Liver (tissue), 9 donors: ENCODE results near the gene PRDM2. TPM values are rescaled to one million over a fixed set of nuclear protein-coding genes. Genes with fewer than 3 reads are reported as not detected.

Experiments used
- DNase-seq: peaks from one replicate; pipeline ENCODE4 v3.0.0-alpha.2; 2017; ENCODE audit warnings: low spot score
- H3K27ac ChIP-seq, 2 donors: one replicate each; pipeline ENCODE4 v1.7.0; 2013; ENCODE audit warnings: inconsistent platforms in 2 of 2, low read length in 2 of 2, control low read depth in 1 of 2, low read depth in 1 of 2, mild to moderate bottlenecking in 1 of 2
- H3K27me3 ChIP-seq, 4 donors: one replicate each; pipeline versions ENCODE4 v1.6.1 to v1.7.0; 2013; ENCODE audit warnings: low read length in 3 of 4, inconsistent platforms in 1 of 4, mild to moderate bottlenecking in 1 of 4, moderate library complexity in 1 of 4; ENCODE audit not compliant: control insufficient read depth in 4 of 4, insufficient read depth in 4 of 4
- H3K36me3 ChIP-seq, 4 donors: one replicate each; pipeline versions ENCODE4 v1.6.1 to v1.7.0; 2013; ENCODE audit warnings: low read length in 3 of 4, mild to moderate bottlenecking in 3 of 4, low read depth in 1 of 4, moderate library complexity in 1 of 4; ENCODE audit not compliant: control insufficient read depth in 4 of 4, insufficient read depth in 3 of 4
- H3K4me1 ChIP-seq, 4 donors: one replicate each; pipeline versions ENCODE4 v1.6.1 to v1.7.0; 2013; ENCODE audit warnings: low read length in 3 of 4, mild to moderate bottlenecking in 3 of 4, moderate library complexity in 1 of 4; ENCODE audit not compliant: control insufficient read depth in 4 of 4, insufficient read depth in 4 of 4
- H3K4me3 ChIP-seq, 3 donors: one replicate each; pipeline versions ENCODE4 v1.6.1 to v1.7.0; 2013; ENCODE audit warnings: low read length in 3 of 3, control low read depth in 1 of 3, low read depth in 1 of 3, mild to moderate bottlenecking in 1 of 3
- H3K9ac ChIP-seq, 2 donors: one replicate each; pipeline ENCODE4 v1.7.0; 2013; ENCODE audit warnings: low read length in 2 of 2, mild to moderate bottlenecking in 2 of 2, moderate library complexity in 2 of 2, control low read depth in 1 of 2, low read depth in 1 of 2
- H3K9me3 ChIP-seq, 4 donors: one replicate each; pipeline versions ENCODE4 v1.6.1 to v1.7.0; 2013; ENCODE audit warnings: low read length in 3 of 4; ENCODE audit not compliant: control insufficient read depth in 4 of 4
- EGR1 ChIP-seq, 2 donors: IDR thresholded peaks; 2 replicates each; pipeline ENCODE4 v1.6.1; 2016 to 2018; ENCODE audit warnings: antibody characterized with exemption in 2 of 2, low read depth in 2 of 2
- FOXA1 ChIP-seq: IDR thresholded peaks from 2 replicates; pipeline ENCODE4 v1.6.1; 2016; ENCODE audit warnings: antibody characterized with exemption
- FOXA2 ChIP-seq: IDR thresholded peaks from 2 replicates; pipeline ENCODE4 v1.6.1; 2016; ENCODE audit warnings: antibody characterized with exemption
- GABPA ChIP-seq, 2 donors: IDR thresholded peaks in 1 of 2; conservative IDR thresholded peaks in 1 of 2; 2 replicates each; pipeline ENCODE4 v1.6.1; 2016; ENCODE audit warnings: antibody characterized with exemption in 2 of 2, mild to moderate bottlenecking in 1 of 2, moderate library complexity in 1 of 2
- HNF4A ChIP-seq, 2 donors: conservative IDR thresholded peaks; 2 replicates each; pipeline ENCODE4 v1.6.1; 2016; ENCODE audit warnings: antibody characterized with exemption in 2 of 2, mild to moderate bottlenecking in 2 of 2
- HNF4G ChIP-seq: IDR thresholded peaks from 2 replicates; pipeline ENCODE4 v1.6.1; 2016; ENCODE audit warnings: antibody characterized with exemption
- RAD21 ChIP-seq, 2 donors: IDR thresholded peaks; 2 replicates each; pipeline ENCODE4 v1.6.1; 2016; ENCODE audit warnings: antibody characterized with exemption in 2 of 2, mild to moderate bottlenecking in 2 of 2
- TAF1 ChIP-seq: conservative IDR thresholded peaks from 2 replicates; pipeline ENCODE4 v1.6.1; 2016; ENCODE audit warnings: antibody characterized with exemption, mild to moderate bottlenecking
- YY1 ChIP-seq: IDR thresholded peaks from 2 replicates; pipeline ENCODE4 v1.6.1; 2016; ENCODE audit warnings: antibody characterized with exemption, mild to moderate bottlenecking
- WGBS: extraction: QIAGEN DNeasy Blood & Tissue Kit; methylation state at CpG from one replicate; pipeline ENCODE4 v1.1.7; 2013; 5-methylcytosine and 5-hydroxymethylcytosine counted together
- polyA plus RNA-seq, 2 donors: library from polyadenylated mRNA; stranded (reverse) in 1 of 2; unstranded in 1 of 2; fragments of 200-250 nt in 1 of 2; fragments of >200 nt in 1 of 2; fragmentation: Nextera tagmentation in 1 of 2; extraction: Ambion mirVana in 1 of 2; gene quantifications; one replicate each; pipeline versions ENCODE4 v1.2.1 to v1.2.3, GENCODE V29; 2013 to 2015
- total RNA-seq, 2 donors: library from RNA; depleted of rRNA; stranded (reverse); fragments of >200 nt; gene quantifications; one replicate each; pipeline ENCODE4 v1.2.3, GENCODE V29; 2014
- TF ChIP-seq, protein P1 (sequence below): IDR thresholded peaks from 2 replicates; pipeline ENCODE4 v1.6.1; 2016; ENCODE audit warnings: antibody characterized with exemption
- TF ChIP-seq, protein P2 (sequence below): IDR thresholded peaks from 2 replicates; pipeline ENCODE4 v1.6.1; 2016; ENCODE audit warnings: antibody characterized with exemption, mild to moderate bottlenecking
- TF ChIP-seq, protein P3 (sequence below): fragments of 150-350 bp; IDR thresholded peaks from 2 replicates; pipeline ENCODE4 v1.5.1; 2017; ENCODE audit warnings: improper control_type of control experiment, low read depth, low read length; ENCODE audit not compliant: missing input control
- TF ChIP-seq, protein P4 (sequence below): IDR thresholded peaks from 2 replicates; pipeline ENCODE4 v1.6.1; 2016; ENCODE audit warnings: antibody characterized with exemption
- TF ChIP-seq, protein P5 (sequence below): IDR thresholded peaks from 2 replicates; pipeline ENCODE4 v1.6.1; 2016; ENCODE audit warnings: antibody characterized with exemption
- donor health status: healthy.
- donor health status: healthy.
- donor health status: healthy.
- donor health status: healthy.
- donor health status: healthy.

Gene PRDM2
- total and polyA plus RNA-seq, 4 donors, result 4.5 to 13.9 (median 7.9) TPM

DNA sequence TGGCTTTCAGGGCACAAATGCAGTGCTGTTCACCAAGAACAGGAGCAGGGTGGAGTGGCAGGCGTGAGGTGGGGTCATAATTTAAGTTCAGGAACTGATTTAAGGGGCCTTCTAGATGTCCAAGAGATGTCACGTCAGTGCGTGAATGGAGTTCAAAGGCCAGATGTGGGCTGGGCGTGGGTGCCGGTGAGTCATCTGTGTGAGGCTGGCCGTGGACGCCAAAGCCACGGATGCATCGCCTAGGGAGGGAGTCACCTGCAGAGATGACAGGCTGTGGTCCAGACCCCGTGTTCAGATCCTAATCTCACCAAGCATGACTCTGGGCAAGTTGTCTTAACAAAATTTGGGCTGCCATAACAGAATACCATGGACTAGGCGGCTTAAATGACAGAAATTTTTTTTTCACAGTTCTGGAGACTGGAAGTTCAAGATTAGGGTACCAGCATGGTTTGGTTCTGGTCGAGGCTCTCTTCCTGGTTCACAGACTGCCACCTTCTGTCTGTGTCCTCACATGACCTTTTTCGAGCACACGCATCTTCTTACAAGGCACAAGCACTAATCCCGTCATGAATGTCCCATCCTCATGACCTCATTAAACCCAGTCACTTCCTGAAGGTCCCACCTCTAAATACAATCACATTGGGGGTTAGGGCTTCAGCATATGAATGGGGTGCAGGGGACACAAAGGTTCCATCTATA is 109.6 kb downstream of the PRDM2 start:
- no peaks in the 10 kb centered on the region for H3K9me3 ChIP-seq
- H3K27ac ChIP-seq, result no peak overlapping the region
- no peak overlapping the region for H3K9ac ChIP-seq
- WGBS, result 87% methylated on average over 15 of the region's 15 CpGs
- no peak for DNase-seq
- H3K4me1 ChIP-seq, result peaks cover 0 to 7% (median 5%) of the 10 kb centered on the region in 4 donors
- H3K4me3 ChIP-seq, result no peak overlapping the region
- TF ChIP-seq, protein P1, sequence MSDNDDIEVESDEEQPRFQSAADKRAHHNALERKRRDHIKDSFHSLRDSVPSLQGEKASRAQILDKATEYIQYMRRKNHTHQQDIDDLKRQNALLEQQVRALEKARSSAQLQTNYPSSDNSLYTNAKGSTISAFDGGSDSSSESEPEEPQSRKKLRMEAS, result no peak
- TF ChIP-seq, protein P2, sequence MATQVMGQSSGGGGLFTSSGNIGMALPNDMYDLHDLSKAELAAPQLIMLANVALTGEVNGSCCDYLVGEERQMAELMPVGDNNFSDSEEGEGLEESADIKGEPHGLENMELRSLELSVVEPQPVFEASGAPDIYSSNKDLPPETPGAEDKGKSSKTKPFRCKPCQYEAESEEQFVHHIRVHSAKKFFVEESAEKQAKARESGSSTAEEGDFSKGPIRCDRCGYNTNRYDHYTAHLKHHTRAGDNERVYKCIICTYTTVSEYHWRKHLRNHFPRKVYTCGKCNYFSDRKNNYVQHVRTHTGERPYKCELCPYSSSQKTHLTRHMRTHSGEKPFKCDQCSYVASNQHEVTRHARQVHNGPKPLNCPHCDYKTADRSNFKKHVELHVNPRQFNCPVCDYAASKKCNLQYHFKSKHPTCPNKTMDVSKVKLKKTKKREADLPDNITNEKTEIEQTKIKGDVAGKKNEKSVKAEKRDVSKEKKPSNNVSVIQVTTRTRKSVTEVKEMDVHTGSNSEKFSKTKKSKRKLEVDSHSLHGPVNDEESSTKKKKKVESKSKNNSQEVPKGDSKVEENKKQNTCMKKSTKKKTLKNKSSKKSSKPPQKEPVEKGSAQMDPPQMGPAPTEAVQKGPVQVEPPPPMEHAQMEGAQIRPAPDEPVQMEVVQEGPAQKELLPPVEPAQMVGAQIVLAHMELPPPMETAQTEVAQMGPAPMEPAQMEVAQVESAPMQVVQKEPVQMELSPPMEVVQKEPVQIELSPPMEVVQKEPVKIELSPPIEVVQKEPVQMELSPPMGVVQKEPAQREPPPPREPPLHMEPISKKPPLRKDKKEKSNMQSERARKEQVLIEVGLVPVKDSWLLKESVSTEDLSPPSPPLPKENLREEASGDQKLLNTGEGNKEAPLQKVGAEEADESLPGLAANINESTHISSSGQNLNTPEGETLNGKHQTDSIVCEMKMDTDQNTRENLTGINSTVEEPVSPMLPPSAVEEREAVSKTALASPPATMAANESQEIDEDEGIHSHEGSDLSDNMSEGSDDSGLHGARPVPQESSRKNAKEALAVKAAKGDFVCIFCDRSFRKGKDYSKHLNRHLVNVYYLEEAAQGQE, result no peak
- no peak for TF ChIP-seq TAF1
- TF ChIP-seq RAD21 (IDR thresholded peaks at IDR 0.05), result no peak
- TF ChIP-seq, protein P3, sequence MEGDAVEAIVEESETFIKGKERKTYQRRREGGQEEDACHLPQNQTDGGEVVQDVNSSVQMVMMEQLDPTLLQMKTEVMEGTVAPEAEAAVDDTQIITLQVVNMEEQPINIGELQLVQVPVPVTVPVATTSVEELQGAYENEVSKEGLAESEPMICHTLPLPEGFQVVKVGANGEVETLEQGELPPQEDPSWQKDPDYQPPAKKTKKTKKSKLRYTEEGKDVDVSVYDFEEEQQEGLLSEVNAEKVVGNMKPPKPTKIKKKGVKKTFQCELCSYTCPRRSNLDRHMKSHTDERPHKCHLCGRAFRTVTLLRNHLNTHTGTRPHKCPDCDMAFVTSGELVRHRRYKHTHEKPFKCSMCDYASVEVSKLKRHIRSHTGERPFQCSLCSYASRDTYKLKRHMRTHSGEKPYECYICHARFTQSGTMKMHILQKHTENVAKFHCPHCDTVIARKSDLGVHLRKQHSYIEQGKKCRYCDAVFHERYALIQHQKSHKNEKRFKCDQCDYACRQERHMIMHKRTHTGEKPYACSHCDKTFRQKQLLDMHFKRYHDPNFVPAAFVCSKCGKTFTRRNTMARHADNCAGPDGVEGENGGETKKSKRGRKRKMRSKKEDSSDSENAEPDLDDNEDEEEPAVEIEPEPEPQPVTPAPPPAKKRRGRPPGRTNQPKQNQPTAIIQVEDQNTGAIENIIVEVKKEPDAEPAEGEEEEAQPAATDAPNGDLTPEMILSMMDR, result no peak
- TF ChIP-seq, protein P4, sequence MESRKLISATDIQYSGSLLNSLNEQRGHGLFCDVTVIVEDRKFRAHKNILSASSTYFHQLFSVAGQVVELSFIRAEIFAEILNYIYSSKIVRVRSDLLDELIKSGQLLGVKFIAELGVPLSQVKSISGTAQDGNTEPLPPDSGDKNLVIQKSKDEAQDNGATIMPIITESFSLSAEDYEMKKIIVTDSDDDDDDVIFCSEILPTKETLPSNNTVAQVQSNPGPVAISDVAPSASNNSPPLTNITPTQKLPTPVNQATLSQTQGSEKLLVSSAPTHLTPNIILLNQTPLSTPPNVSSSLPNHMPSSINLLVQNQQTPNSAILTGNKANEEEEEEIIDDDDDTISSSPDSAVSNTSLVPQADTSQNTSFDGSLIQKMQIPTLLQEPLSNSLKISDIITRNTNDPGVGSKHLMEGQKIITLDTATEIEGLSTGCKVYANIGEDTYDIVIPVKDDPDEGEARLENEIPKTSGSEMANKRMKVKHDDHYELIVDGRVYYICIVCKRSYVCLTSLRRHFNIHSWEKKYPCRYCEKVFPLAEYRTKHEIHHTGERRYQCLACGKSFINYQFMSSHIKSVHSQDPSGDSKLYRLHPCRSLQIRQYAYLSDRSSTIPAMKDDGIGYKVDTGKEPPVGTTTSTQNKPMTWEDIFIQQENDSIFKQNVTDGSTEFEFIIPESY, result no peak
- TF ChIP-seq GABPA (IDR thresholded peaks at IDR 0.05 in 1 of 2, conservative IDR thresholded peaks at IDR 0.05 in 1 of 2), result no peak
- TF ChIP-seq, protein P5, sequence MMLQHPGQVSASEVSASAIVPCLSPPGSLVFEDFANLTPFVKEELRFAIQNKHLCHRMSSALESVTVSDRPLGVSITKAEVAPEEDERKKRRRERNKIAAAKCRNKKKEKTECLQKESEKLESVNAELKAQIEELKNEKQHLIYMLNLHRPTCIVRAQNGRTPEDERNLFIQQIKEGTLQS, result no peak
- TF ChIP-seq EGR1 (IDR thresholded peaks at IDR 0.05; ENCODE audit: low read depth in 2 of 2), result no peak
- TF ChIP-seq YY1, result no peak
- TF ChIP-seq HNF4A (conservative IDR thresholded peaks at IDR 0.05), result no peak
- TF ChIP-seq HNF4G, result no peak
- no peak for TF ChIP-seq FOXA1
- TF ChIP-seq FOXA2, result no peak
- H3K27me3 ChIP-seq, result no peaks in the 10 kb centered on the region
- no peaks in the 10 kb centered on the region for H3K36me3 ChIP-seq
